Progenitor cell of endocrine pancreas (in vitro differentiated cells): Measurements from ENCODE around the gene TMEM63C. TPM values are rescaled to one million over a fixed set of nuclear protein-coding genes. Genes with fewer than 3 reads are reported as not detected.

Experiments used
- DNase-seq: peaks from one replicate; pipeline ENCODE4 v3.0.0; 2021; ENCODE audit warnings: low spot score; ENCODE audit not compliant: unreplicated experiment
- H3K27ac Mint-ChIP-seq: 2 replicates; pipeline ENCODE4 v1.8.0; 2021; ENCODE audit warnings: mild to moderate bottlenecking, moderate library complexity, mixed read lengths
- H3K27me3 Mint-ChIP-seq: 2 replicates; pipeline ENCODE4 v1.8.0; 2021; ENCODE audit warnings: mixed read lengths
- H3K36me3 Mint-ChIP-seq: 2 replicates; pipeline ENCODE4 v1.8.0; 2022; ENCODE audit warnings: mixed read lengths; ENCODE audit not compliant: insufficient read depth
- H3K4me1 Mint-ChIP-seq: 2 replicates; pipeline ENCODE4 v1.8.0; 2021; ENCODE audit warnings: low read depth, mixed read lengths
- H3K4me3 Mint-ChIP-seq: 2 replicates; pipeline ENCODE4 v1.8.0; 2021; ENCODE audit warnings: low read depth, mild to moderate bottlenecking, moderate library complexity, mixed read lengths
- H3K9me3 Mint-ChIP-seq: 2 replicates; pipeline ENCODE4 v1.8.0; 2021; ENCODE audit warnings: low read depth, mixed read lengths
- total RNA-seq: library from RNA; stranded (reverse); gene quantifications from 2 replicates; pipeline ENCODE4 v1.2.1, GENCODE V29; 2021
- TF ChIP-seq, protein P1 (sequence below): fragments of 200-600 bp; sonication (generic); IDR thresholded peaks from one replicate; pipeline ENCODE4 v1.5.0; 2021; ENCODE audit warnings: antibody characterized with exemption, mild to moderate bottlenecking; ENCODE audit not compliant: unreplicated experiment

The TMEM63C gene
- total RNA-seq, 1 donor from 2014 or later: 1.6 TPM

DNA sequence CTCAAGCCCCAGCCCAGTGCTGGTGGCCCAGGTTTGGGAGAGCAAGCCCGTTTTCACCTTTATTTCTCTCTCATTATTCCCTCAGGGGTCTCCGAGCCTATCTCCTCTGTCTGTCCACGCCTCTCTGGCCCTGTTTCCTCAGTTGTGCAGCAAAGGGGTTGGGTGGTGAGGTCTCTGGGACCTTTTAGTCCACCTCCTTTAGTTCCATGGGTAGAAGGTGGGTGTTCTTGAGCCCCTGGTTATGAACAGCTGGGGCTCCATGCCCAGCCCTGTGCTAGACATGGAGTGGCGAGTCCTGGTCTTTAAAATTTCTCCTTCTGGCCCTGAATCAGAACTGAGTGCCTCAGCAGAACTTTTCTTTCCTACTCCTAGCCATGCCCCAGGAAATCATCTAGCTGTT is 90.7 kb downstream of the TMEM63C start:
- peaks cover 1% of the 10 kb centered on the region for H3K36me3 Mint-ChIP-seq
- TF ChIP-seq, protein P1, sequence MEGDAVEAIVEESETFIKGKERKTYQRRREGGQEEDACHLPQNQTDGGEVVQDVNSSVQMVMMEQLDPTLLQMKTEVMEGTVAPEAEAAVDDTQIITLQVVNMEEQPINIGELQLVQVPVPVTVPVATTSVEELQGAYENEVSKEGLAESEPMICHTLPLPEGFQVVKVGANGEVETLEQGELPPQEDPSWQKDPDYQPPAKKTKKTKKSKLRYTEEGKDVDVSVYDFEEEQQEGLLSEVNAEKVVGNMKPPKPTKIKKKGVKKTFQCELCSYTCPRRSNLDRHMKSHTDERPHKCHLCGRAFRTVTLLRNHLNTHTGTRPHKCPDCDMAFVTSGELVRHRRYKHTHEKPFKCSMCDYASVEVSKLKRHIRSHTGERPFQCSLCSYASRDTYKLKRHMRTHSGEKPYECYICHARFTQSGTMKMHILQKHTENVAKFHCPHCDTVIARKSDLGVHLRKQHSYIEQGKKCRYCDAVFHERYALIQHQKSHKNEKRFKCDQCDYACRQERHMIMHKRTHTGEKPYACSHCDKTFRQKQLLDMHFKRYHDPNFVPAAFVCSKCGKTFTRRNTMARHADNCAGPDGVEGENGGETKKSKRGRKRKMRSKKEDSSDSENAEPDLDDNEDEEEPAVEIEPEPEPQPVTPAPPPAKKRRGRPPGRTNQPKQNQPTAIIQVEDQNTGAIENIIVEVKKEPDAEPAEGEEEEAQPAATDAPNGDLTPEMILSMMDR: no peak
- H3K27ac Mint-ChIP-seq: no peak overlapping the region
- peaks cover 53% of the 10 kb centered on the region for H3K27me3 Mint-ChIP-seq
- DNase-seq: no peak
- peaks cover 3% of the 10 kb centered on the region for H3K4me1 Mint-ChIP-seq
- H3K9me3 Mint-ChIP-seq: no peaks in the 10 kb centered on the region
- no peak overlapping the region for H3K4me3 Mint-ChIP-seq

DNA sequence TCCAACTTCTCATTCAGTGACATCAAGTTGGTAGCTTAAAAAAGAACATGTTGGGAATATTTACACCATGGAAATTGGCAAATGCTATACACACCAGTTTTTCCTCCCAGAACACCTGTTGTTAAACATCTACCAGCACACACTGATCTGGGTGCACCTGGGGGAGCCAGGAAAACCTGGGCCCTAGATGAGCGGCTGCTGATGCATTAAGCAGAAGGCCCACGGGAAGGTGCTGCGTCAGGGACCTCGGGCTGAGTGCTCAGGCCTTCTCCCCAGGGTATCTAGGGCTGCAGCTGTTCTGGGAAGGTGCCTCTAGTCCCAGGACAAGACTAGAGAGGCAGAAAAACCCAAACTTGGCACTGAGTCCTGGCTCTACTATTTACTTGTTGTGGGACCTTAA is 92.2 kb downstream of the TMEM63C start:
- DNase-seq: no peak
- H3K27ac Mint-ChIP-seq: no peak overlapping the region
- TF ChIP-seq, protein P1: no peak
- peaks cover 41% of the 10 kb centered on the region for H3K27me3 Mint-ChIP-seq
- peaks cover 3% of the 10 kb centered on the region for H3K4me1 Mint-ChIP-seq
- H3K4me3 Mint-ChIP-seq: no peak overlapping the region
- no peaks in the 10 kb centered on the region for H3K9me3 Mint-ChIP-seq
- H3K36me3 Mint-ChIP-seq: peaks cover 1% of the 10 kb centered on the region

DNA sequence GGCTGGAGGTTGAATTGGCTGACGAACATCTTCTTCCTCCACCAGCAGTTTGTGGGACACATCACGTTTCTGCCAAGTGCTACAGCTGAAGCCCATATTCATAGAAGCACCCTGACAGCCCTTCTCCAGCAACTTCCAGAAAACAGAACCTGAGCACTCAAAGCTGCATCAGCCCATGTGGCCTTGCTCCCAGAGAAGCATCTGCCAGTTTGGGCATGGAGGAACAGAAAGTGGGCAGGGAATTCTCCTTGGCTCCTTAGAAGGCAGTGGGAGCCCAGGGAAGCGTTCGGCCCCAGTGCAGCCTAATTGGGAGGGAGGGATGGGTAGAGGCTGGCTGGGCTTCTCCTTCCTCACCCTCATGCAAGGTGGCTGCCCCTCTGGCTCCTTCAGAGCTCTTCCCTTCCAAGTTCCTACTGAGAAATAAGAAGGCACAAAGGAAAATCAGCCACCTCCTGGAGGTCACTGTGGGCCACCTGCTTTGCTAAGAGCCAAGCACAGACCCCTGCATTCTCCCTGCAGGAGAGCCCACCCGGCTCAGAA is 93.5 kb downstream of the TMEM63C start:
- Mint-ChIP-seq H3K27me3 (peaks cover 30% of the 10 kb centered on the region), H3K9me3 (no peaks in the 10 kb centered on the region), H3K4me1 (no peaks in the 10 kb centered on the region), H3K27ac (no peak overlapping the region), H3K4me3 (no peak overlapping the region), H3K36me3 (peaks cover 6% of the 10 kb centered on the region)
- TF ChIP-seq, protein P1: no peak
- DNase-seq: no peak

DNA sequence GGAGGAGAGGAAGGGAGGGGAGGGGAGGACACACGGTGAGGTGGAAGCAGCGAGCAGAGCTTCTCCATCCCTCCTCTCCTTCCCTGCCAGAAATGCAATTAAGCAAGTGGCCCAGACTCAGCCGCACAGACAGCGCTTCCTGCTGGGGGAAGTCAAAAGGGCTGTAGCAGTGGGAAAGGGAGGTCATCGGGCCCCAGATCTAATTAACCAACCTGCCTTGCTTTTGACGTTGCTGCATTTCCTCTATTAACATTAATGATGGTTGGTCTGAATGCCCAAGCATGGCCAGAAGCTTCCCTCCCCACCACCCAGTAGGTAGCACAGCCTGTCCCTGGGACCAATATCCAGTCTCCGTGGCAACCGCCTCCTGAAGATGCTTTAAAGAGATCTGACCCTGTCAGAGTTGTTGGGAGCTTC is 94.0 kb downstream of the TMEM63C start:
- H3K4me3 Mint-ChIP-seq: no peak overlapping the region
- no peak for DNase-seq
- TF ChIP-seq, protein P1: no peak
- peaks cover 7% of the 10 kb centered on the region for H3K36me3 Mint-ChIP-seq
- H3K4me1 Mint-ChIP-seq: no peaks in the 10 kb centered on the region
- H3K27ac Mint-ChIP-seq: no peak overlapping the region
- H3K9me3 Mint-ChIP-seq: no peaks in the 10 kb centered on the region
- peaks cover 27% of the 10 kb centered on the region for H3K27me3 Mint-ChIP-seq

DNA sequence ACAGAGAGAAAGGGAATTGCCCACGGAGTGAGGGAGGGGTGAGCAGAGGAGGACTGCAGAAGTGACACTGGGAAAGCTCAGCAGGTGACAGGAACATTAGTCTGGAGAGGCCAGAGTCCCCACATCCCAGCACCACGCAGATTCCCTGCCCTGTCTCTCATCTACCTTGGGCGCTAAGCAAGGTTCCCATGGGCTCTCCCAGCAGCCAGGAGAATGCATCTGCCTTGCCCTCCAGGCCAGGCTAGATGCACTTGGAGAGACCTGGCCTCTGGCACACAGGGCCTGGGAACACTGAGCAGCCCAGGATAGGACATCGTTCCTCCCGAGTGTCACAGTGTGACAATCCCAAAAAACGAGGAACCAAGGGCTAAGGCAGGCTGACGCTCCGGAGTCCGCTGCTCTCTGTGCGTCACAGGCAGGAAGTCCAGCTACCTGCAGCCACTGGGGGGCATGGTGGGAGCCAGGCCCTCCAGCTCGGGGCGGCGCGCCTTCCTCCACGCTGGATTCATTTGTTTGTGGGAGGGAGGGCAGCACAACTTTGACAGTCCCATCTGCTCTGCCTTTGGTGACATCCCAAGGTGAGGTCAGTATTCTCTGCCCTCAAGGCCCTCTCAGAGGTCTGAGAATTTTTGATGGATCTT is 94.8 kb downstream of the TMEM63C start:
- peaks cover 7% of the 10 kb centered on the region for H3K36me3 Mint-ChIP-seq
- DNase-seq: no peak
- H3K9me3 Mint-ChIP-seq: no peaks in the 10 kb centered on the region
- TF ChIP-seq, protein P1: no peak
- H3K4me3 Mint-ChIP-seq: no peak overlapping the region
- H3K27me3 Mint-ChIP-seq: peaks cover 24% of the 10 kb centered on the region
- no peaks in the 10 kb centered on the region for H3K4me1 Mint-ChIP-seq
- H3K27ac Mint-ChIP-seq: no peak overlapping the region
